Fibroblast of skin of left biceps (primary cell): ENCODE data around the gene UBTD1.
"Not testable (repeated sequence)": the region's sequence is repeated elsewhere in the genome, so short reads cannot be mapped to it uniquely, and the experiment has no call there.

Experiments used
- DNase-seq, 2 experiments: peaks; one replicate each; pipeline ENCODE4 v3.0.0-alpha.2; 2013; ENCODE audit warnings: low read depth in 2 of 2

The UBTD1 gene, protein sequence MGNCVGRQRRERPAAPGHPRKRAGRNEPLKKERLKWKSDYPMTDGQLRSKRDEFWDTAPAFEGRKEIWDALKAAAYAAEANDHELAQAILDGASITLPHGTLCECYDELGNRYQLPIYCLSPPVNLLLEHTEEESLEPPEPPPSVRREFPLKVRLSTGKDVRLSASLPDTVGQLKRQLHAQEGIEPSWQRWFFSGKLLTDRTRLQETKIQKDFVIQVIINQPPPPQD

DNA sequence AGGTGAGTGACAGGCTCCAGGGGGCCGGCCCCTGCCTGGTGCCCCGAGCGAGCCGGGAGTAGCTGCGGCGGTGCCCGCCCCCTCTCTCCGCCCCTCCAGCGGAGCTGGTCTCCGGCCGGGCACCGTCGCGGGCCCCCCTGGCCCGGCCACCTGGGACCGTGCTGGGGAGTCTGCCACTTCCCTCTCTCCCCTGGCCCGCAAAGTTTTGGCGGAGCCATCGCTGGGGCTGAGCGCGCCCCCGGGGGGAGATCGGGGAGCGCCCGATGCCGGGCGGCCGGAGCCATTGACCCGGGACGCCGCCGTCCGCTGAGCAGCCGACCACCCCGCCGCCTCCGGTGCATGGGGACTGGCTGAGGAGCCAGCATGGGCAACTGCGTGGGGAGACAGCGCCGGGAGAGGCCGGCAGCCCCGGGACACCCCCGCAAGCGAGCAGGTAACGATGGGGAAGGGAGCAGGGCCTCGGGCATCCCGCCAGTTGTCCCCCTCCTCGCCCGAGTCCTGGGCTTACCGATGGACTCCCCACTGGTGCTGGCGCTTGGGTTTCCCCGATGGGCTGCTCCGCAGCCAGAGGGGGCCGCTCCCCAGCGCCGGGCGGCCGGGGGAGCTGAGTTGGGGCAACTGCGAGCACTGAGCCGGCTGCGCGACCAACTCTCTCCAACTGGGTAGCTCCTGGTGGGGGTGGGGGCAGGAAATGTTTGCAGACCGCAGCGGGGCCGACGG is at the start of gene UBTD1:
TSS of gene UBTD1 (plus strand) at position 84 of the 720 bp plus-strand sequence. CDS start at position 364, 280 bp downstream.
- no peak for DNase-seq

DNA sequence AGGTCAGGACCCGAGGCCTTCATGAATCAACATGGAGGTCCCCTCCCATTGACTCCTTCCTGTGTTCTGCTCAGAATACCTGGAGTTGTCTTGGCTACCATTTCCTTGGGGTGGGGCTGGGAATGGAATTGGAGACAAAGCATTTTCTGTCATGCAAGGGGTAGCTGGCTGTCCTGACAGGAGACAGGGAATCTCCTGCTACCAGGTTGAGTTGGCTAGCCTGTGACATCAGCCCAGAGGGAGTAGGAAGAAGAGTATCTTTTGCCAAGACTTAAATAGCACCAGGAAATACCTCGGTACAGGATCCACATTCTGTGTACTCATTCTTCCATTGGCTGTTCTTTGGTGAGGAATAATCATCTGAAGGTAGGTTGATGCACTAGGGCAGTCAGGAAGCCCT is 47.9 kb upstream of the UBTD1 start:
- DNase-seq = no peak

DNA sequence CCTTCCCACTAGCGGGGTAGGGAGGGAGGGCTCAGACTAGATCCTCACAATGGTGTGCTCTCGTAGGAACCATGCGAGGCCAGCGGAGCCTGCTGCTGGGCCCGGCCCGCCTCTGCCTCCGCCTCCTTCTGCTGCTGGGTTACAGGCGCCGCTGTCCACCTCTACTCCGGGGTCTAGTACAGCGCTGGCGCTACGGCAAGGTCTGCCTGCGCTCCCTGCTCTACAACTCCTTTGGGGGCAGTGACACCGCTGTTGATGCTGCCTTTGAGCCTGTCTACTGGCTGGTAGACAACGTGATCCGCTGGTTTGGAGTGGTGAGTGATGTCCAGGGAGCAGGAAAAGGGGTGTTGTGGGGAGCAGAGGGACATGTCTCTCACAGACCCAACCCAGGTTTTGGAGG is 47.1 kb upstream of the UBTD1 start:
- no peak for DNase-seq

DNA sequence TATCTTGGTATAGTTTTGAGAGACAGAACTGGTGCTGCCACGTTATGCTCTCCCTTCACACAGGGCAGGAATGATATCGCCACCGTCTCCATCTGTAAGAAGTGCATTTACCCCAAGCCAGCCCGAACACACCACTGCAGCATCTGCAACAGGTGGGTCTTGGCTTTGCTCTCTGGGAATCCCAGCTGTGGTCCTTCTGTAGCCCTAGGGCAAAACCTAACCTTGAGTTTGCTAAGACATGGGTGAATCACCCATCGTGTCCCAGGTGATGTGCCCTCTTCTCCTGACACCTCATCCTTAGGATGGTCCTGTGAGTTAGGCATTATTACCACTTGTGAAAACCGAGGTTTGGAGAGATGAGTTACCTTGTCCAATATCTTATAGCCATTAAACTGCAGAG is 46.4 kb upstream of the UBTD1 start:
- DNase-seq = no peak

DNA sequence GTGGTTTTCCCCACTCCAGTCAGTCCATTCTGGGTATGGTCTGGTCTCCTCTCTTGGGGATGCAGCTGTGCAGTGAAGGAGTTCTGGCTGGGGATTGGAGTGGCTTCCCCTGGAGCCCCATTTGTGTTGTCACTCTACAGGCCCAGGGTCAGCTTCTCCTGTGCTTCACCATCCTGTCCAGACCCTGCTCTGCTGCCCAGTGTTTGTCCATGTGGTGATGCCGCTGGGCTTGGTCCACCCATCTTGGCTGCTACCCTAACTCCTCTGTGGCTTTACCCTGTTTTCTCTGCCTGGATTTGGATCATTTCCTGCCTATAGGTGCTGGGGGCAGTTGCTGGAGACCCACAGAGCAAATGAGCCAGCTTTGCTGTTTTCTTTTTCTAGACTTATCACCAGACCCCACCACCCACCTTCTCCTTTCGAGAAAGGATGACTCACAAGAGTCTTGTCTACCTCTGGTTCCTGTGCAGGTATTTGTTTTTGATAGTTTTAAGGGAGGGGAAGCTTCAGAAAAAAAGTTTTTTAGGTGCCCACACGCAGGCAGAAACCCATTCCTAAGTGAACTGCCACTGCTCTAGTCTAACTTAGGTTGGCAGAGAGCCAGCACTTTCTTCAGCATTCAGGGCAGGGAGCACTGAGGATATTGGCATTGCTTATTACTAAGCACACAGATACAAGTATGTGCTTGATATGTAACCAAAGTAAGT is 44.2 kb upstream of the UBTD1 start:
- DNase-seq = no peak

DNA sequence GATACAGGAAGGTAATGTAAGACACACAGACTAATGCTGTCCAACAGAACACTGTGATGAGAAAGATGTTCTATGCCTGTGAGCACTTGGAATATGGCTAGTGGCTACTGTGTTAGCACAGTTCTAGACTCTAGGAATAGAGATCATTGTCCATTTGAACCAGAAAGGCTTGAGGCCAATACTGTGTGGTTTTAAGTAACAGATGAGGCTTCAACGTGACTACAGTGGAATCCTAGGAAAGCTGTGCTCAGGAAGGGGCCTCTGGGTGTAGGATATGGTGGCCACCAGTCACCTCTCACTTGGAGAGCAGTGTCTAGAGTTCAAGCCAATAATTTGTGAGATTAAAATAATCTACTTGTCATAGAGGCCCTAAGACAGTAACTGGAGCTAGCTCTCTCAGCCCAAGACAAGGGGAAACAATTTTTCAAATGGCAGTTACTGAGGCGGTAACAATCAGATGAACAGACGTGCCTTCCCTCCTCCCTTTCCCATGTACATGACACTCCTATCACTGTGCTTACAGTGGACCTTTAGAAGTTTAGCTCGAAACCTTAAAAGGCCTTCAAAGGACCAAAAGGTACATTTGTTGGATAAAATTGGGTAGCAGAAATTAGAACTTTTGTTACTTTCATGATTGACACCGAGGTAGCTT is 42.6 kb upstream of the UBTD1 start:
- DNase-seq = no peak

DNA sequence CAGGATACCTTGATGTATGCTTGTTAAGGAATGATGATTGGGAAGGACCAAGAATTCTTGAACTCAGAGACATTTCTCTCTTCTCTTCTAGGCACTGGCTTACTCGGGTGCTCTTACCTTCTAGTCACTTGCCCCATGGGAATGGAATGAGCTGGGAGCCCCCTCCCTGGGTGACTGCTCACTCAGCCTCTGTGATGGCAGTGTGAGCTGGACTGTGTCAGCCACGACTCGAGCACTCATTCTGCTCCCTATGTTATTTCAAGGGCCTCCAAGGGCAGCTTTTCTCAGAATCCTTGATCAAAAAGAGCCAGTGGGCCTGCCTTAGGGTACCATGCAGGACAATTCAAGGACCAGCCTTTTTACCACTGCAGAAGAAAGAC is 42.0 kb upstream of the UBTD1 start:
- DNase-seq = no peak

DNA sequence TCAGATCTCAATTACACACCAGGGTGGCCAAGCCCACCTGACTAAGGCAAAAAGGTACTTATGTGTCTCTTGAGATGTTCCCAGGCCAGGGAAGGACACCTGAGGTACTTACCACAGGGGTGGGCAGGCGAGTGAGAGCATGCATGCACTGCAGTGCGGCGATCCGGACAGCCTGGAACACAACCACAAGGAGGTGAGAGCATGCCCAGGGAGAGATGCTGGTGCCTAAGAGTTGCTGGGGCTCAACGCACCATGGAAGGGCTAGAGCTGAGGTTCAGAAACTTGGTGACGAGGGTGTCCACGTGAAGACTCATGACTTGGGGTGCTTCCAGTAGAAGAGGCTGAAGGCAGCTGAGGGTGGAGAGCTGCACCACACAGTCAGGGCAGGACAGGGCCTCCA is 39.6 kb upstream of the UBTD1 start:
- no peak for DNase-seq

DNA sequence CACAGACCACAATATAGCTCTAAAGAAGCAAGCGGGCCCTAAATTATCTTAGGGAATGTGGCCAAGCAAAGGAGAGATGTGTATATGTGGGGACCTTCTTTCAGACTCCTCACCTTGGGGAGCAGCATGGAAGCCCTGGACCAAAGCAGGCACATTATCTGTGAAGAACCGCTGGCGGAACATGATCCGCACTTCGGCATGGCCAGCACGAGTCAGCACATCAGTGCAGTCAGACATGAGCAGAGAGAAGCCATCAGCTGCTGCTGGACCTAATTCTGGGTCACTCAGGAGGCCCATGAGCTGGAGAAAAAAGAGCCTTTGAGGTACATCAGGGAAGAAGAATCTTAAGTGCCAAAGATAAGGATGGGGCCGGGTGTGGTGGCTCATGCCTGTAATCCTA is 38.8 kb upstream of the UBTD1 start:
- no peak for DNase-seq

DNA sequence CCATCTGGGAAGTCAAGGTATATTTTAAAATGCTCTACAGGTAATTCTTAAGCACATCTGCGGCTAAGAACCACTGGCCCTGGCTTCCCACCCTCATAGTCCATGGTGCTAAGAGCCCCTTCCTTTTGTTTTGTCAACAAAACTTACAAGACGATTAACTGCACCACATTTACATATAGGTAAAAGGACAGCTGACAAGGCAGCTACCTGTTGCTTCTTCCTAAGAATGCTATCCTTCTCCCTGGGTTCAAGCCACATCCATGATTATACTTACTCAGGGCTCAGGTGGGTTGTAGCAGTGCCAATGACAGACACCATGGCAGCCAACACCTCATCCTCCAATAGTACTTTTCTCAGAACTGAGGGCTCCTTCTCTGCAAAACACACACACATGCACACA is 36.4 kb upstream of the UBTD1 start:
- DNase-seq = no peak

DNA sequence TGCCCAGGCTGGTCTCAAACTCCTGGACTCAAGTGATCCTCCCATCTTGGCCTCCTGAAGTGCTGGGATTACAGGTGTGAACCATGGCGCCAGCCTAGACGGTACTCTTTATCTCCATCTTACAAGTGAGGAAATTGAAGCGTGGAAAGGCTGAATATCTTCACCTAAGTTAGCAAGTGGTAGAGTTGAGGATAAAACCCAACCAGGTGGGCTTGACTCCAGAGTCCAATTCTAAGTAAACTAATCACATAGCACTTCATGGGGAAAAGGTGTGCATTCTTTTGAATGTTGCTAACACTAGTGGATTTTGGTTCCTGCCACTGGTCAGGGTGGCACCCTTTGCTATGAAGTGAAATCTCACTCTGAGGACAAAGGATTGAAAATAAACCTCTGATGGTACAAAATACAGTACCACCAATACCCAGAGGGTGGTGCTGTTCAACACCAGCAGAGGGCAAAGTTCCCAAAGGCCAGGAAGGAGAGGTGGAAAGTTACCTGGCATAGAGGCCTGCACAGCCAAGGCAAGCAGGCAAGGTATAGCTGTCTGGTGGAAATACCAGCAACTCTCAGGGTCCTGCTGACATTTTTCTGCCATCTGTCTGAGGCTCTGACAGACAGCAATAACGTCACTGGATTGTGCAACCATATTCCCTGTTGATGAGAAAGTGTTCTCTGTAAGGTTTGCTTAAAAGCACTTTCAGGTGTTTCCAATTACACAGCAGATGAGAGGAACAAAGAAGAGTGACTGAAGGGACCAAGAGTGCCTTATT is 35.2 kb upstream of the UBTD1 start:
- DNase-seq = peak; percentile 62 to 70

DNA sequence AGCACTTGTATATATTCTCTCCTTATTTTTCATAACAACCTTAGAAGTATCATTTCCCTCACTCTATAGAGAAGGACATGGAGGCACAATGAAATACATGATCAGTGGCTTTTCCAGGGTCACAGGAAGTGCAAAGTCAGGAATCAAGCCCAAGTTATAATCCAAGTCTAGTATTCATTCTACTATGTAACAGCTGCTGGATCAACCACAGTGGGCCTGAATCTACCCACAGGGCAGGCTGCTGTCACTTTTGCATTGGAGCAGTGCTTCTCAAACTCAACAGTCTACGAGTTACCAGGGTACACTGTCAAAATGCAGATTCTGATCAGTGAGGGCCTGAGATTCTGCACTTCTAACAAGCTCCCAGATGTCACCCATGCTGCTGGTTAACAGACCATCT is 34.5 kb upstream of the UBTD1 start:
- DNase-seq = no peak

DNA sequence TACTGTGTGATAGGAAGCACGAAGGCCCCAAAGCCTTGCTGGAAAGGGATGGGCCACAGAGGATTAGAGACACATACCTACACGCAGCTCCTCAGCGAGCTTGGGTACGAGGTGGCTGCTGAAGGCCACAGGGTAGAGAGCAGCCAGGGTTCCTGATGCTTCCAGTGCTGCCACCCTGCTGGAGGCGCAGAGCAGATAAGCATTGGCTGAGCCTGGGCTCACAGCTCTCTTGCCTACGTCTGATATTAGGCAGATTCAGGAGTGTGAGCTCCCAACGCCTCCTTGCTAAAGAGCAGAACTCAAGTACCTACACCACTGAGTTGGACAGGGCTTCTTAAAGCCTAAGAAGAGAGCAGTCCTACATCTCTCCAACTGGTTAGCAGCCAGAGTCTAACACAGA is 32.7 kb upstream of the UBTD1 start:
- DNase-seq = no peak

DNA sequence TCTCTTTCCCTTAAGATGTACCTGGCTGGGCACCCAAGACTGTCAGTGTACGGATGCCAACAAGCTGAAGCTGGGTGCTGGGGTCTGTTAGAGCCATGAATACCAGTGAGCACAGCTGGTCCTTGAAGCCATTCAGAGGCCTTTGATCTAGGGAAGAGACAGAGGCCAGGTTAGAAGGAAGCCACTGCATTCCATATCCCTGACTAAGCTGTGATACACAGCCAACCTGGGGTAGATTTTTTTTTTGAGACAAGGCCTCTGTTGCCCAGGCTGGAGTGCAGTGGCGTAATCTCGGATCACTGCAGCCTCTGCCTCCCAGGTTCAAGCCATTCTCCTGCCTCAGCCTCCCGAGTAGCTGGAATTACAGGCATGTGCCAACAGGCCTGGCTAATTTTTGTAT is 32.0 kb upstream of the UBTD1 start:
- no peak for DNase-seq

DNA sequence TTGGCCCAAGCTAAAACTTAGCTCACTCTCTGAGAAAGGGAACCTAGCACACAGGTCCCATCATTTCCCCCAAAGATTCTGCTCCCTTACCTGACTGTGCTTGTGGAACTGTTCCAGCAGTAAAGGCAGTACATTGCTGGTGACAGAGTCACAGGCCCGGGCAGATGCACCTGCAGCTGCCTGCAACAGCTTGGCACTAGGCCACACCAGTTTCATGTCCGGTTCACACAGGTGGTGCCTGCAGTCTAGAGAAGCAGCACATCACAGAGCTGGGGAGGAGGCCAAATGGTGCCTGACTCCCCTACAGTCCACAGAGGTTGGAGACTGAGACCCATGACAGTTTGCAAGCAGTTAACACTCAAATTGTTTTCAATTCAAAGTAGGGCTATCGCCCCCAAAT is 30.6 kb upstream of the UBTD1 start:
- DNase-seq = no peak

DNA sequence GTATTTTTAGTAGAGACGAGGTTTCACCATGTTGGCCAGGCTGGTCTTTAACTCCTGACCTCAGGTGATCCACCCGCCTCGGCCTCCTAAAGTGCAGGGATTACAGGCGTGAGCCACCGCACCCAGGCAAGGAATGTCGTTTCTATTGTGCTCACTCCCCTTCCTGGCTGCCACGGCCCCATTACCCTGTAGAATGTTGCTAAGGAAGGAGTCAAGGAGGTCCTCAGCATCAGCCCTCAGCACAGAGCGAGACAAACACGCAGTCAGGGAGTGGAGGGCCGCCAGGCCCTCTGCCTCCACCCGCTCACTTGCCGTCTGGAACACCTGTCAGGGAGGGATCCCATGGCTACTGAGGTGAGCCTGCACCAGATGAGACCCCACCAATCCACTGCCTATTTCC is 29.9 kb upstream of the UBTD1 start:
- DNase-seq = not testable (repeated sequence)

DNA sequence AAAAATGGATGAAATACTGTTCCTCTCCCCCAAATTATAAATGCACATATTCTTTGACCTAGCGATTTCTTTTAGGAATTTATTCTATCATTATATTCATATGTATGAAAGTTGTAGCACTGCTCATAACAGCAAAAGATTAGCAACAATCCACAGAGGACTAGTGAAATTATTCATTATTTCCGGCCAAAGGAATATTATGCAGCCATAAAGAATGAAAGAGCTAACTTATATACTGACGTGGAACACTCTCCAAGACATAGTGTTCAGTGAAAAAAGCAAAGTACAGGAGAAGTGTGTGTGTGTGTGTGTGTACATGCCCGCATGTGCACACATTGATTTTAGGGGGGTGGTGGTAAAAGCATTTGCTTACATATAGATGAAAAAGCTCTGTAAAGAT is 23.8 kb upstream of the UBTD1 start:
- no peak for DNase-seq

DNA sequence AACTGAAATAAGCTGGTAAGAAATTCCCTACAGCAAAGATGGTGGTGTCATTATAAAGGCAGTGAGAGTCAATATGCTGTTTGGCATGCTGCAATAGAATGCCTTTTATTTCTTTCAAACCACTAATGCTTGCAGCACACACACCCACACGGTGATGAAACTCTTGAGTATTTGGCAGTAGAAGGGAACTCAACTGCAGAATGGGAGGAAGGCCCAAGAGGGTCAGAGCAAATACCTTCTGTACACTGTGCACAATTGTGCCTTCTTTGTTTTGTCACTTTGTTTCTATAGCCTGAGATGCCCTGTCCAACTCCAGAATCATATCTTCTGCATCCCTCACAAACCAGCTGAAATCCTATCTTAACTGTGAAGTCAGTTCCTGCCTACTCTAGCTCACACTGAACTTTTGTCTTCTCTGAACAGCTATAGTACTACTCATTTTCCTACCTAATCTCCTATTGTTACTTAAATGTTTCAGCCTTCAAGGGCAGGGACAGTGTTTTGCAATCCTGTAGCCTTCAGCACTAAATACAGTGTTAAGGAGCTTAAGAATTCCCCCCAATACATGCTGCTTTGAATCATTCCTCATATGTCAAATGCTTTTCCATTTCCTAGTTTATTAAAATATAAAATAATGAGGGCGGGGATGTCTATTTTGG is 22.7 kb upstream of the UBTD1 start:
- peak in 1 of 2 experiments; percentile 19 for DNase-seq

DNA sequence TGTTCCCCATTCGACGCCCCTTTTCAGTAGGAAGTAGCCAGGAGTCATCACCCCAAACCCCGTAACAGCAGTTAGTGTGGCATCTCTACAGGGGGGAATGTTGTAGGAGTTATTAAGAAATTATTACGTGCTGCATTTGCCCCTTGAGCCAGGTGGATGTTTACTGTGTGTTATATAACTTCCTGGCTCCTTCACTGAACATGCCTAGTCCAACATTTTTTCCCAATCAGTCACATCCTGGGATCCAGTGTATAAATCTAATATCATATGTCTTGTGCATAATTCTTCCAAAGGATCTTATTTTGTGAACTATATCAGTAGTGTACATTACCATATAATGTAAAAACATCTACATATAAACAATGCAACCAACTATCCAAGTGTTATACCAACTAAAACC is 19.3 kb upstream of the UBTD1 start:
- not testable (repeated sequence) for DNase-seq

DNA sequence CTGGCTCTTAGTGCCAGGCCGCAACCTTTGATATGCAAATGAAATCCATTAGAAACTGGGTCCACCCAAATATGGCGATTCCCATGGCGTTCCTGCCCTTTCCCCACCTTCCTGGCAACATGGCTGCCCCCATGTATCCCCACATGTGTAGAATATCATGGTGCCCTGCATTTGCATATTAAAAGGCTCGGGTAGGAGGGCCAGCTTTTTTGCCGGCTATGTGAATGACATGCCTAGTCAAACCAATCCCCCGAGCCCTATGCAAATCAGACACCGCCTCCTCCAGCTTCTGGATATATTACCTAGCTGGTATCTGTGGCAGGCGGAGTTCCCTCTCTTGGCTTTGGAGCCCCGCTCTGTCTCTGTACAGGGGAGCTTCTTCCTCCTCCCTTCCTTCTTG is 18.8 kb upstream of the UBTD1 start:
- DNase-seq = no peak

DNA sequence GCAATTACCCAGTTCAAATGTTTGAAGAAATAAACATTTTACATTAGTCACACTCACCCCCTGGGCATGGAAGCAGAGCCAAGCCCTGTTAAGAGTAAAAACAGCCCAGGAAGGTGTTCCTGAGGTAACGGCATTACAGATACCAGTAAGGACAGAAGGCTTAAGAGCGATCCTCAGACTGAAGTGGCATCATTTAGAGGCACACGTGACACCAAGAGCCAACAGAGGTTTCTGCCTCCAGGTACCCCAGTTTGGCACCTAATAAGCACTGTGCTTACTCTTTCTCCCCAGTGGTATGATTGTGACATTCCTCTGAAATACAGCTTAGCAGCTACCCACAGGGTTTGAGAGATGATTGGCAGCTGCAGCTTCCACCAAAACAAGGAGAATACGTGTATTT is 17.7 kb upstream of the UBTD1 start:
- no peak for DNase-seq
